Stimulated activated memory B cell treated with anti-CD40 and anti-IgM and Interleukin-4, amounts not matched to agents 10 μg/mL and 1 μg/mL and 100 μg/mL, for 72 hours (primary cell): ENCODE results near the gene RTN1.
A peak's percentile ranks its signal among the peaks of the same experiment; 100 is the strongest.
"Not testable (repeated sequence)": the region's sequence is repeated elsewhere in the genome, so short reads cannot be mapped to it uniquely, and the experiment has no call there.

Experiments
- ATAC-seq: fragments of 150-1000 bp; cut with Tn5 transposase; 2 replicates; pipeline ENCODE4 v1.10.0; 2021
- H3K27ac Mint-ChIP-seq: one replicate; pipeline ENCODE4 v1.8.0; 2022; ENCODE audit warnings: mild to moderate bottlenecking, mixed read lengths
- H3K27me3 Mint-ChIP-seq: one replicate; pipeline ENCODE4 v1.8.0; 2022; ENCODE audit warnings: mixed read lengths
- H3K36me3 Mint-ChIP-seq: one replicate; pipeline ENCODE4 v1.8.0; 2022; ENCODE audit warnings: mixed read lengths
- H3K4me1 Mint-ChIP-seq: one replicate; pipeline ENCODE4 v1.8.0; 2022; ENCODE audit warnings: mixed read lengths
- H3K4me3 Mint-ChIP-seq: one replicate; pipeline ENCODE4 v1.8.0; 2022; ENCODE audit warnings: mild to moderate bottlenecking, moderate library complexity, mixed read lengths
- H3K9me3 Mint-ChIP-seq: one replicate; pipeline ENCODE4 v1.8.0; 2022; ENCODE audit warnings: mixed read lengths

RTN1 gene

DNA sequence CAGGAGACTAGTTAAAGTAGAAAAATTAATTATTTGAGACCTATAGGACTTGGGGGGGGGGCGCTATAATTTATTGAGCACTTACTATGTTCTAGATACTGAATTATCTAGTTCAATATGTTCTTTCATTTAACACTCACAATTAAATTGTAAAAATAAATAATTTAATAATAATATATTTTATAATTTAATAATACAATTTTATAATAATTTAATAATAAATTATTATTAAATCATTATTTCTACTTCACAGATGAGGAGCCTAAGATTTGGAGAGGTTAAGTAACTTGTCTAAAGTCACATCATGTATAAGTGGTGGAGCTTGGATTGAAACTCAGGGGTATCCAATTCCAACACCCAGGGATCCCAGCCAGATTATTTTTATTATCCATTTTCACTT is 195.2 kb downstream of the RTN1 start:
- H3K36me3 Mint-ChIP-seq: no peaks in the 10 kb centered on the region
- H3K27me3 Mint-ChIP-seq: no peaks in the 10 kb centered on the region
- no peak overlapping the region for H3K4me3 Mint-ChIP-seq
- H3K4me1 Mint-ChIP-seq: no peaks in the 10 kb centered on the region
- no peak for ATAC-seq
- peaks cover 9% of the 10 kb centered on the region for H3K9me3 Mint-ChIP-seq
- H3K27ac Mint-ChIP-seq: no peak overlapping the region

DNA sequence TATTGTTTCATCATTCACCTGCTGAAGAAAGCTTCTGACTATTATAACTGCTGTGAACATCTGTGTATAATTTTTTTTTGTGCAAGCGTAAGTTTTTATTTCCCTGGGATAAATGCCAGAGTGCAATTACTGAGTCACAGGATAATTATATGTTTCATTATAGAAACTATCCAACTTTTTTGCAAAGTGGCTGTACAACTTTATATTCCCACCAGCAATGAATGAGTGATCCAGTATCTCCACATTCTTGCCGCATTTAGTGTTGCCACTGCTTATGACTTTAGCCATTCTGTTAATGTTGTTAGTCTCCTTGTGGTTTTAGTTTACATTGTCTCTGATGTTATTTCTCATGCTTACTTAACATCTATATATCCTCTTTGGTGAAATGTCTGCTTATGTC is 205.8 kb downstream of the RTN1 start:
- Mint-ChIP-seq H3K27ac (no peak overlapping the region), H3K4me3 (no peak overlapping the region), H3K4me1 (no peaks in the 10 kb centered on the region), H3K36me3 (no peaks in the 10 kb centered on the region), H3K9me3 (peaks cover 11% of the 10 kb centered on the region), H3K27me3 (no peaks in the 10 kb centered on the region)
- no peak for ATAC-seq

DNA sequence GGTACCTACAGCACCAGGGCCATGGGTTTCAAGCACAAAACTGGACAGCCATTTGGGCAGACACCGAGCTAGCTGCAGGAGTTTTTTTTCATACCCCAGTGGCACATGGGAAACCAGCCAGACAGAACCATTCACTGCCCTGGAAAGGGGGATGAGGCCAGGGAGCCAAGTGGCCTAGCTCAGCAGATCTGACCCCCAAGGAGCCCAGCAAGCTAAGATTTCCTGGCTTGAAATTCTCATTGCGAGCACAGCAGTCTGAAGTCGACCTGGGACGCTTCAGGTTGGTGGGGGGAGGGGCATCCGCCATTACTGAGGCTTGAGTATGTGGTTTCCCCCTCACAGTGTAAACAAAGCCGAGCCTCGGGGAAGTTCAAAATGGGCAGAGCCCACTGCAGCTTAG is 212.8 kb downstream of the RTN1 start:
- Mint-ChIP-seq H3K4me3 (no peak overlapping the region), H3K4me1 (no peaks in the 10 kb centered on the region), H3K27ac (no peak overlapping the region), H3K9me3 (peaks cover 9% of the 10 kb centered on the region), H3K27me3 (no peaks in the 10 kb centered on the region), H3K36me3 (no peaks in the 10 kb centered on the region)
- ATAC-seq: no peak

DNA sequence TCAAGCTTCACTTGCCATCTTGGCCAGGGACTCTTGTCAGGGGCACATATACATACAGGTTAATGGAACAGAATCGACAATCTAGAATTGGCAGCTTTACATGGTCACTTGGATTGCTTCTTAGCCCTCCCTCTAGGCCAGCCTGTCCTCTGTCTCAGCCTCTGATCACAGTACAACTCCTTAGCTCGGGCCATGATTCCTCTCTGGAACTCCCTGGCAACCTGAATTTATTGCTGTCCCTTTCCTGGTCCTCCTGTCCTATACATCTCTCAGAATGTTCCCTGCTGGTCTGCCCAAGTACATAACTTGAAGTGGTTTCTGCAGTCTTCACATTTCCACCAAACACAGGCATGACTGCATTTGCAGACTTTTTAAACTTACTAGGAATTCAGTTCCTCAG is 214.1 kb downstream of the RTN1 start:
- Mint-ChIP-seq H3K27me3 (no peaks in the 10 kb centered on the region), H3K4me1 (no peaks in the 10 kb centered on the region), H3K9me3 (peaks cover 12% of the 10 kb centered on the region), H3K36me3 (no peaks in the 10 kb centered on the region), H3K27ac (no peak overlapping the region), H3K4me3 (no peak overlapping the region)
- ATAC-seq: peak; percentile 27

DNA sequence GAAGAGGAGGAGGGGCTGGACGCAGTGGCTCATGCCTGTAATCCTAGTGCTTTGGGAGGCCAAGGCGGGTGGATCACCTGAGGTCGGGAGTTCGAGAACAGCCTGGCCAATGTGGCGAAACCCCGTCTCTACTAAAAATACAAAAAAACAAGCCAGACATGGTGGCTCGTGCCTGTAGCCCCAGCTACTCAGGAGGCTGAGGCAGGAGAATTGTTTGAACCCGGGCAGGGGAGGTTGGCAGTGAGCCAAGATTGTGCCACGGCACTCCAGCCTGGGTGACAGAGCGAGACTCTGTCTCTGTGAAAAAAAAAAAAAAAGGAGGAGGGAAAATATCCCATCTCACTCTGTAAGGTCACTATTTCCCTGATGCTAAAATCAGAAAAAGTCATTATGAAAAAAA is 216.4 kb downstream of the RTN1 start:
- H3K27me3 Mint-ChIP-seq, H3K4me3 Mint-ChIP-seq, ATAC-seq, H3K27ac Mint-ChIP-seq, H3K4me1 Mint-ChIP-seq, H3K36me3 Mint-ChIP-seq: not testable (repeated sequence)
- H3K9me3 Mint-ChIP-seq: peaks cover 14% of the 10 kb centered on the region

- not testable (repeated sequence) for ATAC-seq, H3K27ac Mint-ChIP-seq, H3K4me3 Mint-ChIP-seq, H3K4me1 Mint-ChIP-seq
- peaks cover 22% of the 10 kb centered on the region for H3K27me3 Mint-ChIP-seq
- peaks cover 11% of the 10 kb centered on the region for H3K36me3 Mint-ChIP-seq
- peaks cover 29% of the 10 kb centered on the region for H3K9me3 Mint-ChIP-seq
Observed at GRCh38 chr14:59646832-59647231, 223.7 kb downstream of the RTN1 start.

- peaks cover 6% of the 10 kb centered on the region for H3K9me3 Mint-ChIP-seq
- no peaks in the 10 kb centered on the region for H3K36me3 Mint-ChIP-seq
- H3K4me1 Mint-ChIP-seq: peaks cover 6% of the 10 kb centered on the region
- no peak overlapping the region for H3K27ac Mint-ChIP-seq
- ATAC-seq: no peak
- H3K27me3 Mint-ChIP-seq: peaks cover 21% of the 10 kb centered on the region
- H3K4me3 Mint-ChIP-seq: no peak overlapping the region
Observed at GRCh38 chr14:59638885-59639284, 231.7 kb downstream of the RTN1 start.

- Mint-ChIP-seq H3K4me3 (no peak overlapping the region), H3K36me3 (no peaks in the 10 kb centered on the region), H3K27me3 (peaks cover 42% of the 10 kb centered on the region), H3K9me3 (peaks cover 6% of the 10 kb centered on the region), H3K27ac (no peak overlapping the region), H3K4me1 (peaks cover 11% of the 10 kb centered on the region)
- no peak for ATAC-seq
Observed at GRCh38 chr14:59634617-59635016, 236.0 kb downstream of the RTN1 start.

DNA sequence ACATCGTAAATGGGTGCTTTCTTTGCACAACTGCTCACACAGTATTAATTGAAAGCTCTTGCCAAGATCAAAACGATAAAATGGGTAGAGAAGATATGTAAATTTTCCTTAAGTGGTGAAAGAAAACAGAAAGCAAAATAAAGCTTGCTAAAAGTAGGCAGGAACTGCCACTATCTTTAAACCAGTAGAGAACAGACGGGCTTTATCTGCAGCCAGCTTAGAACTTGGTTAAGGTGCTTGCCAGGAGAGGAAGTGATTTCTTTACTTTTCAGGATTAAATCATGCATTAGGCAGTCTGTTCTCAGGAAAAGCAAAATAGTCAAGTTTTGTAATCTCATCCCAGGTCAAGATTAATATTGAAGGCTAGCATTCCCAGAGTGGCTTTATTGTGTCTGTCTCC is 237.1 kb downstream of the RTN1 start:
- Mint-ChIP-seq H3K4me1 (peaks cover 11% of the 10 kb centered on the region), H3K9me3 (peaks cover 6% of the 10 kb centered on the region), H3K27ac (no peak overlapping the region), H3K27me3 (peaks cover 51% of the 10 kb centered on the region), H3K36me3 (no peaks in the 10 kb centered on the region), H3K4me3 (no peak overlapping the region)
- no peak for ATAC-seq

GRCh38 chr14:59632381-59632780 is 238.2 kb downstream of the RTN1 start:
- Mint-ChIP-seq H3K27me3 (peaks cover 59% of the 10 kb centered on the region), H3K4me3 (no peak overlapping the region), H3K27ac (no peak overlapping the region), H3K4me1 (peaks cover 11% of the 10 kb centered on the region), H3K36me3 (no peaks in the 10 kb centered on the region), H3K9me3 (peaks cover 6% of the 10 kb centered on the region)
- no peak for ATAC-seq

GRCh38 chr14:59631237-59631636 is 239.3 kb downstream of the RTN1 start:
- Mint-ChIP-seq H3K27me3 (peaks cover 70% of the 10 kb centered on the region), H3K27ac (no peak overlapping the region), H3K36me3 (no peaks in the 10 kb centered on the region), H3K9me3 (peaks cover 6% of the 10 kb centered on the region), H3K4me1 (peaks cover 11% of the 10 kb centered on the region), H3K4me3 (no peak overlapping the region)
- no peak for ATAC-seq

DNA sequence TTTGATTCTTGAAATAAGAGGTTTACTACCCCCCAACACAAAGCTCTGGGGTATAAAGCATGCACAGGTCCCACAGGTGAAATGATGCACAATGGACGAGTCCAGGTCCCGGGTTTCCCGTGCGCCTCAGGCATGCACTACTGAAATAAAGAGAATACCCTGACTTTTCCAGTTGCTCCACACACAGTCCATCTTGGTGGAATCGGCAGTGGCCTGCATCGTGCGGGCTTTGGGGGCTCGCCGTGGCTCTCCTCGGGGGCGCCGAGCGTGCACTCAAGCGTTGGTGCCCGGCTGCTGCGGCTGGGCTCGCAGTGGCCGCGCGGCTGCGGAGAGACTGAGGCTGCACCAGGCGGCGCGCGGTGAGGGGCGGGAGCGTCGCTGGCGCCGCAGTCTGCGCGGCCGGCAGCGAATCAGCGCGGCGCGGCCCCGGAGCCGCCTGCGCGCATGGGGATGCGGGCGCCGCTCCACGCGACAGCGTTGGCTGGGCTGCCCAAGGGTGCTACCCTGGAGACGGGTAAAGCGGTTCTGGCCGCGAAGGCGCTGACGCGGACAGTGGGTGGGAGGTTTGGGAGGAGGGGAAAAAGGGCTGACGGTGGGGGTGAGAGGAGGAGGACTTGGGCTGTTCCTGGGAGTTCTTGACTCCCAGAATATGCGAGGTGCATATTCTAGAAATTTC is 240.2 kb downstream of the RTN1 start:
- H3K4me3 Mint-ChIP-seq: peak overlapping the region; percentile 19
- H3K27me3 Mint-ChIP-seq: peaks cover 70% of the 10 kb centered on the region
- H3K27ac Mint-ChIP-seq: no peak overlapping the region

GRCh38 chr14:59629444-59630287 is 240.9 kb downstream of the RTN1 start:
- Mint-ChIP-seq H3K9me3 (peaks cover 3% of the 10 kb centered on the region), H3K36me3 (no peaks in the 10 kb centered on the region), H3K27me3 (peaks cover 64% of the 10 kb centered on the region), H3K4me3 (no peak overlapping the region), H3K4me1 (peaks cover 9% of the 10 kb centered on the region), H3K27ac (no peak overlapping the region)
- no peak for ATAC-seq

More for the DNA sequence above, 240.2 kb downstream of the RTN1 start:
- peaks cover 6% of the 10 kb centered on the region for H3K9me3 Mint-ChIP-seq
- no peak for ATAC-seq
- peaks cover 11% of the 10 kb centered on the region for H3K4me1 Mint-ChIP-seq
- H3K36me3 Mint-ChIP-seq: no peaks in the 10 kb centered on the region

DNA sequence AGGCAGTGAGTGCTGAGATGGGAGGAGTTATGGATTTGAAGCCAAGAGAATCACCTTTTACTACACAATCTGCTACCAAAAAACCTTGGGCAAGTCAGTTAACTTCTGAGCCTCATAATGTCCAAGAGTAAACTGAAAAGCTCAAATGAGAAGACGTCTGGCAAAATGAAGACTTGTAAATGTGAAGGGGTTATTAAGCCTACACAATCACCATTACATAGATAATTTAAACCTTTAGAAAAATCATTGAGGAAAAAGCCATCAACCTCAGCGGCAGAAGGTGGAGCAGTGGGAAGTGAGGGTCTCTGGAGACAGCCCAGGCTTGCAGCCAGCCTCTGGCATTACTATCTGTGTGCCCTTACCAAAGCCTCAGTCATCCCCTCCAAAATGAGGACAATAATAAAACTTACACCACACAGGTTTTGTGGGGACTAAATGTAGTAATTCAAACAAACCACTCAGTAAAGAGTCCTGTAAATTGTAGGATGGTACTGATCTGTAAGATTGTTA is 243.5 kb downstream of the RTN1 start:
- Mint-ChIP-seq H3K36me3 (no peaks in the 10 kb centered on the region), H3K9me3 (no peaks in the 10 kb centered on the region), H3K4me1 (peaks cover 5% of the 10 kb centered on the region), H3K27ac (no peak overlapping the region), H3K4me3 (no peak overlapping the region), H3K27me3 (peaks cover 52% of the 10 kb centered on the region)
- no peak for ATAC-seq

- no peak for ATAC-seq
- Mint-ChIP-seq H3K4me3 (no peak overlapping the region), H3K27ac (no peak overlapping the region), H3K27me3 (peaks cover 30% of the 10 kb centered on the region), H3K9me3 (no peaks in the 10 kb centered on the region), H3K36me3 (no peaks in the 10 kb centered on the region), H3K4me1 (no peaks in the 10 kb centered on the region)
Observed at GRCh38 chr14:59622631-59623030, 247.9 kb downstream of the RTN1 start.

- peaks cover 19% of the 10 kb centered on the region for H3K27me3 Mint-ChIP-seq
- H3K9me3 Mint-ChIP-seq: no peaks in the 10 kb centered on the region
- ATAC-seq: no peak
- H3K4me1 Mint-ChIP-seq: no peaks in the 10 kb centered on the region
- no peak overlapping the region for H3K27ac Mint-ChIP-seq
- H3K36me3 Mint-ChIP-seq: no peaks in the 10 kb centered on the region
- H3K4me3 Mint-ChIP-seq: no peak overlapping the region
Observed at GRCh38 chr14:59619061-59619460, 251.5 kb downstream of the RTN1 start.
